ENCODE results near the gene MRPL20.

GRCh38 chr1:1437904-1438376 is 30.8 kb upstream of the MRPL20 start:
- no peak for TF ChIP-seq POLR2A (IDR thresholded peaks at IDR 0.05)
- TF ChIP-seq CTCF (IDR thresholded peaks at IDR 0.05): no peak
- no peak for TF ChIP-seq EP300 (IDR thresholded peaks at IDR 0.05)
